Kidney capillary endothelial cell (primary cell): ENCODE results near the gene ATP1A1.

Experiments used
- DNase-seq: peaks from one replicate; pipeline ENCODE4 v3.0.0-alpha.2; 2018; ENCODE audit warnings: low spot score

Gene ATP1A1

DNA sequence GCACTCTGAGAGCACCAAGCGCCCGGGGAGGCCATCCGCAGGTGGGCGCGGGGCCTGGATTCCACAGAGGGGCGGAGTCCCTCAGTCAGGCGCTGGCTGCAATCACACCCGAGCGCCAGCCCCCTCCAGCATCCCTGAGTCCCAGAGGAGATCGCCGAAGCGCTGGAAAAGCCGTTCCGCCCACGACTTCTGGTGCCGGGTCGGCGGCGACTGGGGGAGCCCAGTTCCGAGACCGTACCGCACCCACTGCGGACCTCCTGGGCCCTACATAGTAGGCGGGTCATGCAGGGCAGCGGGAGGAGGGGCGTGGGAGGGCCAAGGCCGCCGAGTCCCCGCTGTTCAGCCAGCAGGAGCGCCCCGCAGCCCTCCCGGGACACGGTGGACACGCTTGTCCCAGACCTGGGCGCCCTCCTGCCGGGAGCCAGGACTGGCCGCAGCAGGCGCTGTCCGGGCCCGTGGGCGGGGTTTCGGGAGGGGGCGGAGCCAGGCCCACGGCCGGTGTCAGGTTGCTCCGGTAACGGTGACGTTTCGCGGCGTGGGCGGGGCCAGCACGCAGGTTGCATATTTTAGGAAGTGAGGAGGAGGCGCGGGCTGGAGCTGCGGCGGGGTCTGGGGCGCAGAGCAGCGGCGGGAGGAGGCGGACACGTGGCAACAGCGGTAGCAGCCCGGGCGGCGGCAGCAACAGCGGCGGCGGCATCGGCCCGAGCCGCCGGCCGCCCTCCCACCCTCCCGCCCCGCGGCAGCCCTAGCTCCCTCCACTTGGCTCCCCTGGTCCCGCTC, at the start of gene ATP1A1:
ATP1A1 (plus strand) TSS at position 594 of the 780 bp plus-strand sequence. CDS start 268 bp downstream, outside the sequence.
- DNase-seq = peak; percentile 72

DNA sequence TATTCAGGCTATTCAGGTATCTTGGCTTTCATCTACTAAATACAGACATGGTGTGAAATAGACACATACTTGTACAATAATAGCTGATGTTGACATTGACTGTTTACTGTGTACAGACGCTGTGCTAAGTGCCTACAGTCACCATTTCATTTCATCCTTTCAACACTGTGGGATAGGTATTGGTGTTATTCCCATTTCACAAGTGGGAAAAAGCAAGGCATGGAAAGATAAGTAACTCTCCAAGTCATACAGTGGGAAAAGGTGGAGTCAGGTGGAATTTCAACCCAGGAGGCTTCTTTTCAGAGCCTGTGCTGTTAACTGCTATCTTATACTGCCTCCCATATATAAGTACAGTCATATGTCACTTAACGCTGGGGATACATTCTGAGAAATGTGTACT, 49.6 kb upstream of the ATP1A1 start:
- no peak for DNase-seq

DNA sequence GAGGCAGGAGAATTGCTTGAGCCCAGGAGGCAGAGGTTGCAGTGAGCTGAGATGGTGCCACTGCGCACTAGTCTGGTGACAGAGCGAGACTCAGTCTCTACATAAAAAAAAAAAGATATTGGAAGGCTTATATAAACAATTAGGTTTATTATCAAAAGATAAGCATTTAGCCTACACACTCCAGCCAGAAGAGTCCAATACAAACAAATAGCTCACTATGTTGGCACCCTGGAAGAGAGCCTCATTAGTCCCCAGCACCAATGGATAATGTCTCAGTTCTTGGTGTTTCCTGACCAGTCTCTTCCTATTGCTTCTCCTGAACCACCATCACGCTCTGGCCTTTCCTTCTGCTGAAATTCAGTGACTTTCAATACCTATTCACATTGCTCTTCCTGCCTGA, 48.6 kb upstream of the ATP1A1 start:
- DNase-seq = no peak

DNA sequence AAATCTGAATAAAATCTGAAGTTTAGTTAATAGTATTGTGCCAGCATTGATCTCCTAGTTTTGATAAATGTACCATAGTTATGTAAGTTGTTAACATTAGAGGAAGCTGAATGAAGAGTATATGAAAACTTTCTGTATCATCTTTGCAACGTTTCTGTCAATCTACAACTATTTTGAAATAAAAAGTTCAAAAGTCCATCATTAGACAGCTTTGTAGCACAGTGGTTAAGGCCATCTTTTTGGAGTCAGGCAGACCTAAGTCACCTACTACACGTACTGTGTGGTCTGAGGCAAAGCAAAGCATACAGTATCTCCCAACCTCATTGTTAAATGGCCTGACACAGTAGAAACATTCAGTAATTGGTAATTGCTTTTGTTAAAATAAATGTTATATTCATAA, 47.9 kb upstream of the ATP1A1 start:
- no peak for DNase-seq

DNA sequence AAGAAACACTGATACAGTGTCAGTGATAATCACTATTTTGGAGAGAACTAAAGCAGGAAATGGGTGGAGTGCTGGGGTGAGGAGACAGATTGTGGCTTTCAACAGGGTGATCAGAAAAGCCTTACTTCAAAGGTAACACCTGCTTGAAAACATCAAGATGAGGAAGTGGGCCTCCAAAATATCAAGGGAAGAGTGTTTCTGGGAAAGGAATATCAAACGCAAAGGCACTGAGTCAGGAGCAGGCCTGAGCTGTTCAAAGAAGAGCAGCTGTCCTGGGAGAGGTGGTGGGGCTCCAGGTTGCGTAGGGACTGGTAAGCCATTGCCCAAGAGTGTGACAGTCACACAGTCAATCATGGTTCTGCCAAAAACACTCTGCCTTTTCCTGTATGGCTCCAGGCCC, 47.1 kb upstream of the ATP1A1 start:
- DNase-seq = no peak

DNA sequence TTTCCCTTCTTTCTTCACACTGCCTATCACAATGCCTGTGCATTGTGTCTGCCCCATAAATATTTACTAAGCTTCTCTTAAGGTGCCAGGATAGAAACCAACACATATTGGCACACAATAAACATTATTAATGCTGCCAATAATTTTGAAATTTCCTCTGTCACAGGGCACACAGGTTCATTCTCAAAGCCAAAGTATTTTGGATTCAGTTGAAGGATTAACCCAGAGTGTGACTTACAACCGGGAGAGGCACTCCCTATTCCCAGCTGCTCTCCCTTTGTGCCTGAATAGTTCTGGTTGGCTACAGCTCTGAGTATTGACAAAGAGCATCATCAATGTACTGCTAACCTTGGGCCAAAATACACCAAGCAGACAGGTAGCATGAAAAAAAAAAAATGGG, 46.6 kb upstream of the ATP1A1 start:
- DNase-seq = no peak

DNA sequence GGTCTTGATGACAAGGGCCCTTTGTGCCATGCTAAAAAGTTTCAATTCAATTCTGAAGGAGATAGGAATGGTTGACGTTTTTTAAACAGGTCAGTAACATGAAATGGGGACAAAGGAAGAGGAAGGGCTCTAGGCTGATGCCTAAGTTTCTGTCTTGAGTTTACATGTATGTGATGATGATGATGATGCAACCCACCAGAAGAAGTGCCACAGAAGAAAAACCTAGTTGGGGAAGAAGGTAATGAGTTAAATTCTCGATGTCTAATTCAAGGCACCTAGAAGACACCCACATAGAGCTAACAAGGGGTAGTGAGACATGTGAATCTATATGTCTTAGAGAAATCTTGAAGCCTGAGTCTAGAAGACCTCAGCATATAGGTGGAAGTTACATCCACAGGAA, 44.4 kb upstream of the ATP1A1 start:
- no peak for DNase-seq

DNA sequence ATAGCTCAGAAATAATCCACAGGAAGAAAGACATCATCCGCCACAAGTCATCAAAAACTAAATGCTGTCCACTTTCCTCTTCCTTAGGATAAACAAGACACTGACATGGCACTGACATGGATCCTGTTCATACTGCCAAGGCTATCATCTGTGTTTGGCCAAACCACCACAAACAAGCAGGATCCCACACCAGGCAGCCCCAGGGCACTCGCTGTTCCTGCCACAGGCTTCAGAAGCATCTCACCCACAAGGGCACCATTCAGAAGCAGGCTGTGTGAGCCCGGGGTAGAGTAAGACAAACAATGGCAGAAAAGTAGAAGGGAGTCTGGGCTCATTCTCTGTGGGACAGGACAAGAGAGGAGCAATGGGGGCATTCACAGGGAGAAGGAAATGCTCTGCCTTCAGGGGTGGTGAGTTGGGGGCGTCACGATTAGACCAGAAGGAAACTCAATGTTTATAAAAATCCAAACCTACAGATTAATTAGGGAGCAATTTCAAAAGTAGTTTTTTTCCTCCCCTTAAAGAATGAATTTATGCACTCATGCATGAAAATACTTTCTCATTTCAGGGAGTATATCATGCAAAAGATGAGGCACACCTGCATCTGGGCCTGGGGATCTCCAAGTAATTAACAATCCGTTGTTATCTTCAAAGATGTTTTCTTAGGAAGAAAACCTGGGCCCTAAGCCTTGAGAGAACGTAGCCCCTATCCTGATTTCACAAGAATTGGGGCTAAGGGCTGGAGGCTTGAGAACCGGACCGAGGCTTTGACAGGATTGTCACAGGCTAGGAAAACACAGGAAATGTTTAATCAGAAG, 43.3 kb upstream of the ATP1A1 start:
- no peak for DNase-seq

DNA sequence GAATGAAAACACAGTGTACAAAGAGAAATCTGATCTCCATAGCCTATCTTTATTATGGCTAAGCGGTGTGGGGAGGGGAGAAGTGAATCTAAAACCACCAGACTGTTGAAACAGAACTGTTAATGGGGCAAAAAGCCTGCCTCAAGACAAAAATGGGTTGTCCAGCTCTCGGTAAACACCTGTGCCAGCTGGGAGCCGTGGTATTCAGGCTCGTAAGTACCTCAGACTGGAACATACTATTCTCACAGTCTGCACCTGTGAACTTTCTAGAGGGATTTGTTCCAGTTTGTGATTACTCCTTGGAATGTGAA, 42.7 kb upstream of the ATP1A1 start:
- DNase-seq = no peak

DNA sequence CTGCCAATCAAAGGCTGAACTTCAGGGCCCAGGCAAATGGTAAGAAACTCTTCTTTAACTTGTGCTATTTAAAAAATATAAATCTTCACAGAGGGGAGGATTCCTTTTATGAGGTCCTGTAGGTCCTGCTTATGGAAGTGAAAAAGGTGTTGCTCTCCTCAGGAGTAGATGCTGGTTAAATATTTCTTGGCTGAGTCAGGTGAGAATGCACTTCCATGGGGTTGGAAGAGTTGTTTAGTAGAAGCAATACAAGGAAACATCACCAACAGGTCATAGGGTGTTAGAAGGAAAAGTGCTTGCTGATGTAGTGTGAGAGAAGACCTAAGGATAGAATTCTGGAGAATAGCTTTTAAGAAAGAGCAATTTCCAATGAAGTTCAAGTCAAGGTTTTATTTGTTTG, 42.2 kb upstream of the ATP1A1 start:
- no peak for DNase-seq

DNA sequence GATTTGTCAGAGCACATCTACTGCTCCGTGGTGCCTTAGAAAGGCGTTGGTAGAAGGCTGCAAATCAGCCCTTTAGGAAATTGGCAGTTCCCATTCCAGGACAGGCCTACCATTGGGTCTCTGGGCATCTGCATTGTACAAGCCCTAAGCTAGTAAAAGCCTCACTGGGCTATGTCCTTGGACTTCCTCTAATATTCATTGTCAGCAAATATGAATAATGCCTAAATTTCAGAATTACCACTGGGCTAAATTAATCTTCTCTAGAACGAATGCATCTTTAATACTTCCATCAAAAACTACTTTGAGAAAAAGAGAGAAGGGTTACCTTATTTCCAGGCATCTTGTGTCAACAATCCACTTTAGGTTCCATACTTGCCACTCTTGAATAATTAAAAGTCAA, 41.5 kb upstream of the ATP1A1 start:
- no peak for DNase-seq

DNA sequence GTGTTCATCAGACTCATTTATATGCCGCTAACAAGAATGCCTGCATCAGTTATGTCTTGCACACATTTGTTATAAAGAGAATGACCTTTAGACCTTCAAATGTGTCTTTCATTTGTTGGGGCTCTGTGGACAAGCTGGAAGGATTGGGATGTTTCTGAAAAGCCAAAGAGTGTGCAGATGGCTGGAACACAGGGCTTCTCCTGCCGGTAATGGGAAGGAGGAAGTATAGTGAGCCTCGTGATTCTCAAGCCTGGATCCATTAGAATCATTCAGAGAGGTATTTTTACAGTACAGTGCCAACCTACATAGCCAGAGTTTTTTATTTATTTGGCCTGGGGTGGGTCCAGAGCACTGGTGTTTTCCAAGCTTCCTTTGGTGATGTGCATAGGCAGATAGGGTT, 40.6 kb upstream of the ATP1A1 start:
- no peak for DNase-seq

DNA sequence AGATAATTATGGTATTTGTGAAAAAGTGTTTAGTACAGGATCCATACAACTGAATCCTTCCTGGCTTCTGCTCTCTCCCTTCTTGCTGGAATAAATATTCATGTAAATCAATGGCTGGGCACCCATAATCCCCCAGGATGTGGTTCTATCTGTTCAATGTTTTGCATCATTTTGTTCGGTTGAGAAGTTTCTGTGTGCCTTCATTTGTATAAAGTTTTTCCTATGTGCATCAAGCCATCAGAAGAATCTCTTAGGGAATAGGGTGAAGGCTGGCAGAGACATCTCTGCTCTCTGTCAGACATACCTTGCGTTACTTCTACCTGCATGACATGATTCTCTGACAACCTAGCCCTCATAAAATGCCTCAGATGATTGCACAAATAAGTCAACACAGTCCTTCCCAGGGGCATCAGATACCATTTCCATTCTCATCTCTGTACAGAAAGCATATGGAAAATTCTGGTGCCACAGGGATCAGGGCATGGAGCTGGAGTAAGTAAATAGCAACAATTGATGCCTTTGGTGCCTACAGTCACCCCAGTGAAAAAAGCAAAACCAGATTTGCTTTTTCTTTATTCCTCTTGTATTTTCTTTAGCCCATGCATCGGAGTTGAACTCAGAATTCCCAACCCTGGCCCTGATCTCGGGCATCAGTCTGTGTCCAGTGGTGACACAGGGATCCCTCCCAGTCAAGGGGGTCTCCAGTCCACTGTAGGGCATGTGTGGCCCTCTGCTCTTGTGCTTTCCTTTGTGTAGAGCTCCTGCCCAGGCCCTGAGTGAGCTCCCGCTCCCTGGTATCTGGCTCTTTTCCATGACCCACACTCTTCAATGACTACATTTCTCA, 39.7 kb upstream of the ATP1A1 start:
- no peak for DNase-seq

DNA sequence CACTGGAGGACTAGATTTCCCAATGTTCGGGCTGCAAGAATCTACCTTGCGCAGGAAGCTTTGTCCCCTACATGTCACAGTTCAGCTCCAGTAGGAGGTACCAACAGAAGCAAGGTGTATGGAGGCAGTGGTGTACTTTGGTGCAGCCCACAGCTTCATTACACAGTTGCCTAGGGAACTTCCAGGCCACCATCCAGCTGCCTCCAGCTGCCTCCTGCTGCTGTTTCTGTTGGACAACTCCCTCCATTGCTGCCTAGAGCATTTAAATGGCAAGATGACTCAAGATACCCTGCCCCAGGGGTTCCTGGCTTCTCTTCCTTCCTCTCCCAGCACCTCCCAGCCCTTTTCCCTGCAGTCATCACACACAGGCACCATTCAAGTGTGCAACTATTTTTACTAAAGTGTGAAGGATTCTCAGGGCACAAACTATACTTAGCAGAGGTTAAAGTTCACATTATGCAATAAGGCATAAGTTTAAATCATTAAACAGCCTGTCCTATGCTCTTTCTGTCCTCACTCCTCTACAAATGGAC, 39.0 kb upstream of the ATP1A1 start:
- peak; percentile 10 for DNase-seq

DNA sequence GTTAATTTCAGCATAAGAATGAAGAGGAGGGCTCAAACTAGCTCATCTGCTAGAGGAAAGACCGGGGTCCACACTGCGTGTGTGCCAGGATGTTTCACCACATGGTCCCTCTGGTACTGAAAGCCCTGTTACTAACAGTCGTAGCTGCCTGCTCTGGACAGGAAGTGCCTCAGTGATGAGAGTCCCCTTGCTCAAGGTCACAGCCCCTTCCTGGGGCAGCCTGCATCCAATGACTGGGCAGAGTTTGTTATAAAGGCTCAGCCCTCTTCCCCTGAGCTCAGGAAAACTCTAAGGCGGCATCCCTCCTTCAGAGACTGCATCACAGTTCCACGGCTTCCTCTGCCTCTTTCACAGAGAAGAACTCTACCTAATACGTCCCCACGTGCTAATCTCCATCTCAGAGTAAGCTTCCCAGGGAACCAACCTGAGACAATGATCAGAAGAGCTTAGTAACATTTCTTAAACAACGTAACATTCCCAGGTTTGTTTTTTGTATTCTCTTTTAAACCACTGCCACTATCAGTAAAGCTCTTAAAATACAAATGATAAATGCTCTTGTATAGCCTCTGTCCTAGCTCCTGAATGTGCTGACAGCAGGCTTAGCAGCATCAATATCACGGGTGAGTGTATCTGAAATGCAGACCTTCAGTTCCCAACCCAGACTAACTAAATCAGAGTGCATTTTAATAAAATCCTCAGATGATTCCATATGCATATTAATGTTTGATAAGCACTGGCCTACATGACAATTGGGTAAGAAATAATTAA, 38.0 kb upstream of the ATP1A1 start:
- DNase-seq = peak; percentile 86

DNA sequence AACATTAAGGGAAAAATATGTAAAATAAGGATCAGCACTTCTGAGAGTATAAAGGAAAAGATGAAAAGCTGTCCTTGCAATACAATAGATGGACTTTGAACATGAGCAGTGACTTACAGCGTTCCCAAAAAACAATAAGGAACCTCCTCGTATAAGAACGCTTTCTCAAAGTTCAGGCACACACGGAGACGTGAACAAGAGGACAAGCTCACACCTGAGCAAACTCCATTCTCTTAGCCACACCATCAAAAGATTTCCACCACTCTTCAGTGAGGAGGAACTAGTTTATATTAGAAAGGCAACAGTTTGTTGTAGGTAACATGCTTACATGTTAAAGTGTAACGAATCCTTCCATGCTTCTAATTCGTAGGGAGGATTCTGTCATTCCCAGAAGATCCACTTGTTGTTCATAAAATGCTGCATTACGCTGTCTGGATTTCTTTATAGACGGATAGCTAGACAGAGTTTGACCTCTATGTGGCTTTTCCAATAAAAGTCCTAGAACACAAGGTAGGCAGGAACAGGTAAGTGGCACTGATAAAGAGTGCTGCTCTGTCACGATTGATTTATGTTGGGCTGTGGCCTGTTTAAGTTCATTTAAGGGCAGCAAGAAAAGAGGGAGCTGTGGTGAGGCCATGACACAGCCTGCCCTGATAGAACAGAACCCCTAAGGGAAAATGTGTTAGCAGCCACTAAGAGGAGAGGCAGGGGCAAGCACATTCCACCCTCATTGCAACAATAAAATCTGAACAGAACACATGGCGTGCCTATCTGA, 37.0 kb upstream of the ATP1A1 start:
- no peak for DNase-seq

DNA sequence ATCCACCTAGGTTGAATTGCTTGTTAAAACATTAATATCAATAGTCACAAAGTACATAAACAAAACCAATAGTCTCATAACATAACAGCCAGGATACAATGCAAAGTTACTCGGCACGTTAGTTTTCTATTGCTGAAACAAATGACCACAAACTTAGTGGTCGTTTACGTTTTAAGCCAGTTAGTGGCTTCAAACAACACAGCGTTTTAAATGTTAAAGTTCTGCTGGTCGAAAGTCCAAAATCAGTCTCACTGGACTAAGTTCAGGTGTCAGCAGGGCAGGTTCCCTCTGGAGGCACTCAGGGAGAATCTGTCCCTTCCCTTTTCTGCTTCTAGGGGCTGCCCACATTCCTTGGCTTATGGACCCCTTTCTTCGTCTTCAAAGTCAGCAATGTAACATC, 35.6 kb upstream of the ATP1A1 start:
- no peak for DNase-seq

DNA sequence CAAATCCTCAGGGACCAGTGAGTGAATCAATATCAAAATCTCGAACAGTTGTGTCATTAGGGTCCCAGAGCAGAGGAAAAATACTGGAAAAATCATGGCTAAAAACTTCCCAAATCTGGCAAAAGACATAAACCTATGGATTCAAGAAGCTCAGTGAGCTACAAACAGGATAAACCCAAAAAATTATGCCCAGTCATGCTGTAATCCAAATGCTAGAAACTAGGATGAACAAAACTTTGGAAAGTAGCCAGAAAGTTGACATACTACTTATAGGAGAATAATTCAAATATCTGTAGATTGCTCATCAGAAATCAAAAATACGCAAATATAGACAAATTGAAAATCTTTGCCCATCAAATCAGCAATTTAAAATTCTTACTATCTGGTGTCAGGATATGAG, 34.6 kb upstream of the ATP1A1 start:
- DNase-seq = no peak

DNA sequence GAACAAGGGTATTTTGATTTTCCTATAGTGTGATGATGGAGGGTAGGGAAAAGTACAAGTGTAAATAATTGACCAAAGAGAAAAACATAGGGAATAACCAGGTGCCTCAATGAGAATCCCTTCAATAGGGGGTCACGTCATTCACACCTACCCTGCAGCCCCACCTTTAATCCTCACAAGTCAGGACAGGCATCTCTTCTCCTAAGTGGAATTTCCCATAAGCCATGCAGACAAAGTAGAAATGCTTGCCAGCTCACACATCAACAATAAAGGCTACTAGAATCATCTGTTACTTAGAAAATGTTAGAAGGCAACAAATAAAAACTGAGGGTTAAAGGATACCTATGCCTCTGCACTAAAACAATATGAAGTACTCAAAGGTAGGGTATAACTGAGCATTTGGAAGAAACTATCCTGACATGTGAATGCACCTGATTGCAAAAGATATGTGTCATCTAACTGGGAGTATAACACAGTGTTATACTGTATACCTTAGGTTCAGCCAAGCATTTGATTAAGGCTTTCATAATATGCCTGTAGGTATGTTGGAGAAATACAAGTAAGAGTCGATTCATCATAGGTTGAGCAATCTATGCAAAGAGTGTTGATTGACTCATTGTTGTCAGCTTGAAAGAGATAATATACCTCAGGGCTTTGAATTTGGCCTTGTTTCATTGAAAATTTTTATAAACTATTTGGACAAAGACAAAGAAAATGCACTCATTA, 32.4 kb upstream of the ATP1A1 start:
- DNase-seq = no peak

DNA sequence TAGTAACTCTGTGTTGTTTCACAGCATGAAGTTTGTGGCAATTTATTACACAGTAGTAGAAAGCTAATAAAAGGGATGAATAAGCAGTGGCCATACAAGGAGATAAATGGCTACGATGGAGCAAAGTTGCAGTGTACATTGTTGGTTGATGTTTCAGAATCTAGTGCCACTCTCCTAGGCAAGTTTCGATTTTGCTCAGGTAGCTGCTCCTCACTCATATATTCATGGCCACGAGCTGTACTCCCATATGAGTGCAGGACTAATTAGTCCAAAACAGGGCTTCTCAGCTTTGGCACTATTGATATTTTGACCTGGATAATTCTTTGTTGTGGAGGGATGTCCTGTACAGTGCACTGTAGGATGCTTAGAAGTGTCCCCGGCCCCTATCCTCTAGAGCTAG, 30.0 kb upstream of the ATP1A1 start:
- no peak for DNase-seq
